Panc1 (cell line): ENCODE measurements around the gene MID2. TPM values are rescaled to one million over a fixed set of nuclear protein-coding genes. Genes with fewer than 3 reads are reported as not detected.

Experiments used
- ATAC-seq: fragments of 200-7000 bp; cut with Tn5 transposase; 2 replicates; pipeline ENCODE4 v1.9.1; 2020; ENCODE audit warnings: mild to moderate bottlenecking, moderate library complexity
- BruUV-seq: library from RNA; stranded (reverse); fragments of 400-500 nt; replicated peaks from 2 replicates; lab custom pipeline; 2021; lab: Mats Ljungman, UMichigan
- CTCF ChIA-PET: fragments of 300-600 bp; sonication (Branson Sonifier 250); formaldehyde crosslinking; loops from one replicate; lab custom pipeline; 2022; ENCODE audit warnings: antibody characterized with exemption; lab: Charles Lee
- POLR2A ChIA-PET: fragments of 300-600 bp; sonication (Branson Sonifier 250); formaldehyde crosslinking; loops from one replicate; lab custom pipeline; 2022; ENCODE audit warnings: antibody characterized with exemption; lab: Charles Lee
- DNase-seq: peaks from one replicate; pipeline ENCODE4 v3.0.0-alpha.2; 2010; ENCODE audit warnings: low read depth, low spot score
- H3K27ac ChIP-seq: 2 replicates; pipeline ENCODE4 v1.5.1; 2011; ENCODE audit warnings: mild to moderate bottlenecking, low read length, inconsistent platforms
- H3K27me3 ChIP-seq: fragments of 200-500 bp; sonication (Bioruptor generic); 2 replicates; pipeline ENCODE4 v1.6.0; 2014; ENCODE audit warnings: low read length, inconsistent platforms; ENCODE audit not compliant: control insufficient read depth, insufficient read depth
- H3K36me3 ChIP-seq: fragments of 200-500 bp; sonication (Bioruptor generic); 2 replicates; pipeline ENCODE4 v1.5.1; 2014; ENCODE audit warnings: inconsistent platforms, mild to moderate bottlenecking, low read length, moderate library complexity; ENCODE audit not compliant: control insufficient read depth, insufficient read depth
- H3K4me1 ChIP-seq: 2 replicates; pipeline ENCODE4 v1.5.1; 2011; ENCODE audit warnings: inconsistent platforms, mild to moderate bottlenecking, low read length, moderate library complexity; ENCODE audit not compliant: control insufficient read depth, insufficient read depth
- H3K4me3 ChIP-seq, 2 experiments: 2 replicates each; pipeline ENCODE4 v1.5.1; 2011 to 2012; ENCODE audit warnings: low read depth in 2 of 2, low read length in 2 of 2, mild to moderate bottlenecking in 2 of 2, inconsistent platforms in 1 of 2, moderate library complexity in 1 of 2
- H3K9me3 ChIP-seq: fragments of 200-500 bp; sonication (Bioruptor generic); 2 replicates; pipeline ENCODE4 v1.5.1; 2014; ENCODE audit warnings: low read depth, mild to moderate bottlenecking, inconsistent platforms, low read length, moderate library complexity; ENCODE audit not compliant: control insufficient read depth, insufficient read depth
- CTCF ChIP-seq: fragments of 450-650 bp; IDR thresholded peaks from 2 replicates; pipeline ENCODE4 v1.5.1; 2017; ENCODE audit warnings: mild to moderate bottlenecking
- POLR2AphosphoS5 ChIP-seq: IDR thresholded peaks from 2 replicates; pipeline ENCODE4 v1.6.1; 2012; ENCODE audit warnings: mild to moderate bottlenecking, low read depth, low read length, moderate library complexity
- SIN3A ChIP-seq: IDR thresholded peaks from 2 replicates; pipeline ENCODE4 v1.6.1; 2012; ENCODE audit warnings: low read depth, mild to moderate bottlenecking, low read length, moderate library complexity, borderline replicate concordance; ENCODE audit not compliant: insufficient read depth
- TCF7L2 ChIP-seq: IDR thresholded peaks from 2 replicates; pipeline ENCODE4 v1.6.1; 2011; ENCODE audit warnings: mild to moderate bottlenecking, low read depth, low read length, inconsistent platforms
- in situ Hi-C: cut with HindIII; loops from 2 replicates; pipeline ENCODE4 v1.10.0; 2016; ENCODE audit warnings: low sequenced_read_pairs, low pct_unique_long_range_greater_than_20kb
- intact Hi-C: fragments of 100-400 bp; cut with micrococcal nuclease; formaldehyde crosslinking; loops from one replicate; pipeline ENCODE4 v1.10.0; 2022; ENCODE audit not compliant: unreplicated experiment
- total RNA-seq: library from RNA; stranded (reverse); gene quantifications from one replicate; pipeline ENCODE4 v1.2.1, GENCODE V29; 2021; ENCODE audit not compliant: unreplicated experiment
- TF ChIP-seq, protein P1 (sequence below), 2 experiments: IDR thresholded peaks; 2 replicates each; pipeline ENCODE4 v1.6.1; 2011 to 2012; ENCODE audit warnings: low read depth in 2 of 2, control low read depth in 1 of 2, low read length in 1 of 2, mild to moderate bottlenecking in 1 of 2, moderate library complexity in 1 of 2; ENCODE audit not compliant: insufficient read depth in 1 of 2

Gene MID2
- total RNA-seq, 1 experiment from 2014 or later = 24.7 TPM

DNA sequence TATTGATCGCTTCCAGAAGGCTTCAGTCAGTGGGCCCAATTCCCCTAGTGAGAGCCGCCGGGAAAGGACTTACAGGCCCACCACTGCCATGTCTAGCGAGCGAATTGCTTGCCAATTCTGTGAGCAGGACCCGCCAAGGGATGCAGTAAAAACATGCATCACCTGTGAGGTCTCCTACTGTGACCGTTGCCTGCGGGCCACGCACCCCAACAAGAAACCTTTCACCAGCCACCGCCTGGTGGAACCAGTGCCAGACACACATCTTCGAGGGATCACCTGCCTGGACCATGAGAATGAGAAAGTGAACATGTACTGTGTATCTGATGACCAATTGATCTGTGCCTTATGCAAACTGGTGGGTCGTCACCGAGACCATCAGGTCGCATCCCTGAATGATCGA is 15.3 kb downstream of the MID2 start:
- Histone ChIP-seq H3K36me3 (no peaks in the 10 kb centered on the region), H3K27ac (no peak overlapping the region), H3K4me3 (no peak overlapping the region), H3K4me1 (no peaks in the 10 kb centered on the region), H3K27me3 (no peaks in the 10 kb centered on the region), H3K9me3 (no peaks in the 10 kb centered on the region)
- BruUV-seq = no TSS peak
- ChIA-PET CTCF (no interaction called here), POLR2A (no interaction called here)
- TF ChIP-seq POLR2AphosphoS5 (no peak), SIN3A (no peak), TCF7L2 (no peak), CTCF (no peak)
- TF ChIP-seq, protein P1, sequence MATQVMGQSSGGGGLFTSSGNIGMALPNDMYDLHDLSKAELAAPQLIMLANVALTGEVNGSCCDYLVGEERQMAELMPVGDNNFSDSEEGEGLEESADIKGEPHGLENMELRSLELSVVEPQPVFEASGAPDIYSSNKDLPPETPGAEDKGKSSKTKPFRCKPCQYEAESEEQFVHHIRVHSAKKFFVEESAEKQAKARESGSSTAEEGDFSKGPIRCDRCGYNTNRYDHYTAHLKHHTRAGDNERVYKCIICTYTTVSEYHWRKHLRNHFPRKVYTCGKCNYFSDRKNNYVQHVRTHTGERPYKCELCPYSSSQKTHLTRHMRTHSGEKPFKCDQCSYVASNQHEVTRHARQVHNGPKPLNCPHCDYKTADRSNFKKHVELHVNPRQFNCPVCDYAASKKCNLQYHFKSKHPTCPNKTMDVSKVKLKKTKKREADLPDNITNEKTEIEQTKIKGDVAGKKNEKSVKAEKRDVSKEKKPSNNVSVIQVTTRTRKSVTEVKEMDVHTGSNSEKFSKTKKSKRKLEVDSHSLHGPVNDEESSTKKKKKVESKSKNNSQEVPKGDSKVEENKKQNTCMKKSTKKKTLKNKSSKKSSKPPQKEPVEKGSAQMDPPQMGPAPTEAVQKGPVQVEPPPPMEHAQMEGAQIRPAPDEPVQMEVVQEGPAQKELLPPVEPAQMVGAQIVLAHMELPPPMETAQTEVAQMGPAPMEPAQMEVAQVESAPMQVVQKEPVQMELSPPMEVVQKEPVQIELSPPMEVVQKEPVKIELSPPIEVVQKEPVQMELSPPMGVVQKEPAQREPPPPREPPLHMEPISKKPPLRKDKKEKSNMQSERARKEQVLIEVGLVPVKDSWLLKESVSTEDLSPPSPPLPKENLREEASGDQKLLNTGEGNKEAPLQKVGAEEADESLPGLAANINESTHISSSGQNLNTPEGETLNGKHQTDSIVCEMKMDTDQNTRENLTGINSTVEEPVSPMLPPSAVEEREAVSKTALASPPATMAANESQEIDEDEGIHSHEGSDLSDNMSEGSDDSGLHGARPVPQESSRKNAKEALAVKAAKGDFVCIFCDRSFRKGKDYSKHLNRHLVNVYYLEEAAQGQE (IDR thresholded peaks at IDR 0.05; ENCODE audit: insufficient read depth in 1 of 2, low read depth in 2 of 2, low read length in 1 of 2) = no peak
- in situ Hi-C loops (no loop called here), intact Hi-C loops (no loop called here)
- DNase-seq (no peak), ATAC-seq (no peak)

GRCh38 chrX:107842715-107843400 is 17.2 kb downstream of the MID2 start:
- TF ChIP-seq, protein P1 (IDR thresholded peaks at IDR 0.05; ENCODE audit: insufficient read depth in 1 of 2, low read depth in 2 of 2, low read length in 1 of 2) = no peak
- TF ChIP-seq CTCF (no peak), SIN3A (no peak), TCF7L2 (no peak), POLR2AphosphoS5 (no peak)
- BruUV-seq = no TSS peak
- no peak for ATAC-seq
- H3K9me3 ChIP-seq = no peaks in the 10 kb centered on the region
- ChIA-PET POLR2A (no interaction called here), CTCF (no interaction called here)
- intact Hi-C loops = no loop called here
- H3K27ac ChIP-seq = no peak overlapping the region
- no peaks in the 10 kb centered on the region for H3K36me3 ChIP-seq
- DNase-seq = no peak
- no peaks in the 10 kb centered on the region for H3K4me1 ChIP-seq
- in situ Hi-C loops = no loop called here
- no peaks in the 10 kb centered on the region for H3K27me3 ChIP-seq
- H3K4me3 ChIP-seq = no peak overlapping the region
